HG03097 (cell line): ENCODE results near the gene CLCN4.

Source experiments
- ATAC-seq: cut with Tn5 transposase; IDR thresholded peaks from one replicate; pipeline ENCODE4 v1.9.1; 2021; ENCODE audit not compliant: unreplicated experiment, low FRiP score

Gene CLCN4

DNA sequence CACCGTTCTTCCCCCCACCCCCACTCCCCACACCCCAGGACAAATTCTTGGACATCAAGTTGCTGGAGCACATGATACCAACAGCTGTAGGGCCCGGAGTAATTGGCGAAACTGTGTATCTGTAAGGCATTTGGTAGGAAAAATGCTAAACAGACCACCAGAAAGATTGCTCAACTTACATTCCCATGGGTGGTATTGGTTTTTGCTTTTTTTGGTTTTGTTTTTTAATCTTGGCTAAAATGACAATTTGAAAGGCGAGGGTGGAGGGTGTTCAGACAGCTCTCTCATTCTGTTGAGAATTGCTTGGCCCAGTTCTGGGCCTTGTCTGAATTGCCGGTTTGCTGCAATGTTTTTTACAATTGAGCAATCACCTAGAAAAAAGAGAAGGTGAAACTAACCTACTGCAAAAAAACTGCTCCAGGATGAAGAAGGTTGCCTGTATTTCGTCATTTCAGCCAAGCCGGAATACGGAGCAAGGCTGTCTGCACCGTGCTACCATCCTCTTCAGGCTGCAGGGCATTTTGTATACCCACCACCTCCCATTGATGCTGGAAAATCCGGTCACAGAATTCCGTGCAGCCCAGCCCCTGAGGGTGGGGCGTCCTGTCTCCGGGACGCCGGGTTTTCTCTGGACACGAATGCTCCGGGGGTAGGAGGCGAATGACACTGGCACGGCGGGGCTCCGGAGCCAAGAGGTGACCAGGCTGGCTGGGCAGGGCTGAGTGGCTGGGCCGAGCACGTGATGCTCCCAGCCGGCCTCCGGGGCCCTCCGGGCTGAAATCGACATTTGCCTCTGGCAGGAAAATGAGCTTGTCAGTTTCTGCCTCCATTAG lies at the start of gene CLCN4:
CLCN4 (plus strand) TSS at position 777 of the 833 bp plus-strand sequence. CDS start 28,058 bp downstream, outside the sequence.
- ATAC-seq: peak; percentile 58

DNA sequence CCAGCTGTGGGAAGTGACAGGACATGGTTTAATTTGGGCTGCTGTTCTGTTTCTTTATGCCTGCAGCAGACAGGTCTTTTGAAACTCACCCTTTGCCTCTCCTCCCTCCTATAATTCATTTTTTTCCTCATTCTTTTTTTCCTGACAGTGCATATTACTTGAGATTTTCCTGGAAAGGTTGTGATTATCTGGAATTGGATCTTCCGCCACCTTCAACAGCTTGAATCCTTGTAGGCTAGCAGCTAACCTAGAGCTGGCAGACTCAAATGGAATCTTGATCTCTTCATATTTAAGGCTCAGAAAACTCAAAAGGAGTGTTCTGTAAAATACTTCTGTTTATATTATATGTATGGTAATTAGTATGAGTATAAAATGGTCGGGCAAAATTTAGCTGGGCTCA lies 49.3 kb upstream of the CLCN4 start:
- no peak for ATAC-seq

DNA sequence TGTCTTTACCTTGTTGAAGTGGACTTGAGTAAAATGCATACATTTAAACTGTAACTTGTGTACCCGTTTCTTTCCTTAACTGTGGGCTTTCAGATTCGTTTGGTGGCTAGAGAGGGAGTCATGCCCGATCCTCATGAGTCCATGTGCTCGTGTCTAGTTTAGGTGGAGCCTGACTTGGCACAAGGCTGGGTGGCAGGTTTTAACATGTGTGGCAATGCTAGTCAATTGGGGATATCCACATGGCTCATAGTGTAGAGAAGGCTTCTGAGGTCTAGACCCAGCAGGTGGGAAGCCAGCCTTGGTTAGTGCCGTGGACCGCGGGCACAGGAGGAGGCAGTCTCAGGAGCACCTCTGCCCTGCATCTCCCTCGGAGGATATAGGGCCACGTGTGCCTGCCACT lies 48.5 kb upstream of the CLCN4 start:
- no peak for ATAC-seq

- no peak for ATAC-seq
These were observed 47.1 kb upstream of the CLCN4 start for GRCh38 chrX:10109695-10110094.

GRCh38 chrX:10110316-10110935 lies 46.3 kb upstream of the CLCN4 start:
- no peak for ATAC-seq

- ATAC-seq: no peak
These were observed 45.8 kb upstream of the CLCN4 start for GRCh38 chrX:10110984-10111363.

GRCh38 chrX:10111364-10112148 lies 45.2 kb upstream of the CLCN4 start:
- ATAC-seq: no peak

DNA sequence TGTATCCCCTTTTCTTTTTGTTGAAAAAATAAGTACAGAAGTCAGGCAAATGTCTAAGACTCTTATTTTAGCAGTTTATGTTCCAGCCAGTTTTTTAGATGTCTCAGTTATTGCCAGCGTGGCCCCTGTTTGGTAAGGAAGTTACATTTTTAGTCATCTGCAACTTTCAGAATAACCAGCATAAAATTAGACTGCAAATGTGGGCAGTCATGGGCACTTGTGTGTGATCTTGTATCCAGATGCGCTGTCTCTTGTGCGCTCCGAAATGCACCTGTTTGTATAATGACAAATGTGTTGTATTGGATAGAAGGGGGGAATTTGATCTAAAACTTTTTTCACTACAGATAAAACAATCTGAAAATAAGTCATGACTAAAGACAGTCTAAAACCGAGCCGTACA lies 44.3 kb upstream of the CLCN4 start:
- ATAC-seq: no peak

- no peak for ATAC-seq
These were observed 41.7 kb upstream of the CLCN4 start for GRCh38 chrX:10115082-10115481.

DNA sequence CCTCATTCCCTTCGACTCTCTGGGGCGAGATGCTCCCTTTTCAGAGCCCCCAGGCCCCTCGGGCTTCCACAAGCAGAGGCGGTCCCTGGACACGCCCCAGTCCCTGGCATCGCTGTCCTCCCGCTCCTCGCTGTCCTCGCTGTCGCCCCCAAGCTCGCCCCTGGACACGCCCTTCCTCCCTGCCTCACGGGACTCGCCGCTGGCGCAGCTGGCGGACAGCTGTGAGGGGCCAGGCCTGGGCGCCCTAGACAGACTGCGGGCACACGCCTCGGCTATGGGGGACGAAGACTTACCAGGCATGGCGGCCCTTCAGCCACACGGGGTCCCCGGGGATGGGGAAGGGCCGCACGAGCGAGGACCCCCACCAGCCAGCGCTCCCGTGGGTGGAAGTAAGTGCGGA lies 39.5 kb upstream of the CLCN4 start:
- no peak for ATAC-seq

DNA sequence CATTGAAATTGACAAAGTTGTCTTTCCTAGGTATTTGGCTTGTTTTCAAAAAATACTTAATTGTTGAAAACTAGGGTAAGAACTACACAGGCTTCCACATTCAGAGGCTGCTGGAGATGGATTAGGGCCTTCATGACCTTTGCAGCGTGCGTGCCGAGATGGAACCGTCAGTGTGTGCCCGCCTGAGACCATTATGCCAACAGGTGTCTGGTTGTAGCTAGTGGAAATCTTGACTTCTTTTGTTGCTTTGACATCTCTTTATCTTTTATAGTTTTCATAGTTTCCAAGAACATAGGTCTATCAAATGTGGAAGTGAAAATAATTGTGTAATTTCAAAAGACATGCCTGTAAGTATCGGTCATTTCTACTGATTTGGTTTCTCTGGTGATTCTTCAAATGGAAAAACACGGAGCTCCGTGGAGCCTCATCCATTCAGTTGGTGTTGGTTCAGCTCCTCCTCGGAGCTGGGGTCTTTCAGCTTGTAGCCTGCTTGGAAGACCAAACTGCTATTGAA lies 38.9 kb upstream of the CLCN4 start:
- no peak for ATAC-seq

DNA sequence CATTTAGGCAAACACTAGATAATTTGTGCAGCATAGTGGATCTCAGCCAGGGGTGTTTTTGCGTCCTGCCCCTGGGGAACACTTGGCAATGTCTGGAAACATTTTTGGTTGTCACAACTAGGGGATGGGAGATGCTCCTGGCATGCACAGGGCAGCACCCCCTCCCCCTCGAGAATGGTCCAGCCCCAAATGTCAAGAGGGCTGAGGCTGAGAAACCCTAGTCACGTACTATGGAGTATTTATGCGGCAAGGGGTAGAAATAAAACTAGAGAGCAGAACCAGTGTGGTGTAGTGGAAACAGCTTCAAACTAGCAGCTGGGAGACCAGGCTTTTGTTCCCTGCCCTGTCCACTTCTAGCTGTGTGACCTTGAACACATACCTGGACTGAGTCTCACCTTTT lies 38.2 kb upstream of the CLCN4 start:
- ATAC-seq: no peak

- ATAC-seq: peak; percentile 66
These were observed 37.3 kb upstream of the CLCN4 start for GRCh38 chrX:10119399-10119990.

- no peak for ATAC-seq
These were observed 36.4 kb upstream of the CLCN4 start for GRCh38 chrX:10120331-10120730.

DNA sequence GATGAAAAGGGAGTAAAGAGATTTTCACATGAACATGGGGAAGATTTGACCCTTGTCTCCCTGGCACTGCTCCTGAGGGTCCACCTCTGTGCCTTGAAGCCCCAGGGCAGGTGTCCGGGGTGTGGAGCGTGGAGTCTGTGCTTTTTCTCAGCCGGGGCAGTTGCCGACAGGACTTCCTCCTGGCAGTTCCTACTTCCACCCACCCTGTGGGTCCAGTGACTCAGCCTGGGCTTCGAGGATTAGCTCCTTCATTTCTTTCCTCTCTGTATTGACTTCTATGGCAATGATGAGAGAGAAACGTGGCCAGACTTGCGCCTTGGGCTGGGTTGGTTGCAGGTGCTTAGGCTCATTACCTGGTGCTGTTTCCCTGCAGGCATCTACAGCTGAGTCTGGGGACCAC lies 35.9 kb upstream of the CLCN4 start:
- no peak for ATAC-seq

- ATAC-seq: no peak
These were observed 35.0 kb upstream of the CLCN4 start for GRCh38 chrX:10121787-10122186.

DNA sequence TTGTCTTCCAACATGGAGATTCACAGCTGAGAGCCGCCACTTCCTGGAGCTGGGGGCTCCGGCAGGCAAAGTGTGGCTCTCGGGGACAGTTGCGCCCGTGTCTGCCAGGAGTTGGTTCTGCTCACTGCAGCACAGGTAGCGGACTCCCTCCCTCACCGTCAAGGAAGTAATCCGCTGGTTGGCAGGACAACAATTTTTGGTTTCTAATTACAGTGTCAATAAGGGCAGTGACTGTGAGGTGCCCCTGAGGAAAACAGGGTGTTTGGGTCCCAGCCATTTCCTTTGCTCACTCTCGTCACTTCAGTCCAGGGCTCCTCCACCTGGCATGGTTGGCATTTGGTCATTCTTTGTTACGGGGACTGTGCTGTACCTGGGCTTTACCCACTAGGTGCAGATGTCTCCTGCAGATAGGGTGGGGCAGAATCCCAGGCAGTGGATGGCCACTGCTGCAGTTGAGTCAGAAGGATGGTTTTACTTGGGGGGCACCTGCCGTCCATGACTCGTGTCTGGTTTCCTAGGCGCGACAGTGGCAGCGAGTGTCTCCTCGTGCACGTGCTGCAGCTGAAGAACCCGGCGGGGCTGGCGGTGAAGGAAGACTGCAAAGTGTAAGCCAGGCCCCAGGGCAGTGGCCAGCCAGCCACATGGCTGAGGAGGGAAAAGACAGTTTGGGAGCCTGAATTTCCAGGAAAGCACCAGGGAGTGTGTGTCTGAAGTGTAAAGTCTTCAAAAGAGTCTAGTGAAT lies 32.1 kb upstream of the CLCN4 start:
- no peak for ATAC-seq

DNA sequence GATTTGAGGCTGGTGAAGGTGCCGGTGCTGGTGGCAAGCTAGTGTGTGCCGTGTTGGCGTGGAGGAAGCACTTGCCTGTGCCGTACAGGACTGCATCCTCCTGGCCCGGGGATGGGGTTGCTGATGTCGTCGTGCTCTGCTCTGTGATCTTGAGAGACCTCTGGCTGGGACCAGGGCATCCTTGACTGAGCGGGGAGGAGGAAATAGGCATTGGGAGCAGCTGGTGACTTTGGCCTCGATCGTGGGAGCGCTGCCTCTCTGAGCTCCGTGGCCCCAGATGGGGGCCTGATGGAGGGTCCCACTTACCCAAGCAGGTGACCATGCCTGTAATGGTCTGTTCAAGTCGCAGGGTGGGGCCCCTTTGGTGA lies 31.5 kb upstream of the CLCN4 start:
- ATAC-seq: no peak

DNA sequence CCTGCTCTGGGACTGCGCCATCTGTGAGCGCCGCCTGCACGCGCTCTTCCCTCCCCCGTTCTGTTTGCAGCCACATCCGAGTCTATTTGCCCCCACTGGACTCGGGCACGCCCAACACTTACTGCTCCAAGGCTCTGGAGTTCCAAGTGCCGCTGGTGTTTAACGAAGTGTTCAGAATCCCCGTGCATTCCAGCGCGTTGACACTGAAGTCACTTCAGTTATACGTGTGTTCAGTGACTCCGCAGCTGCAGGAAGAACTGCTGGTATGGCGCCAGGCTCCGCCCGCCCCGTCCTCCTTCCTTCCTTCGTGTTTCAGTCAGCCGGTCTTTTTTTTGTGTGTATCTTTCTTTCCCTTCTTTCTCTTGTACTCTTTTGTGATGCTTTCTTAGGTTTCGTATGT lies 30.7 kb upstream of the CLCN4 start:
- ATAC-seq: no peak

GRCh38 chrX:10126834-10127233 lies 29.9 kb upstream of the CLCN4 start:
- no peak for ATAC-seq
